Measurements from ENCODE around the gene SLC9A9.

SLC9A9 gene

GRCh38 chr3:143693506-143693905 is 154.8 kb downstream of the SLC9A9 start:
- DNase-seq (ENCODE audit: low read depth): no peak

GRCh38 chr3:143686638-143687197 is 161.6 kb downstream of the SLC9A9 start:
- no peak for DNase-seq (ENCODE audit: low read depth)

GRCh38 chr3:143685491-143685890 is 162.8 kb downstream of the SLC9A9 start:
- no peak for DNase-seq (ENCODE audit: low read depth)

- no peak for DNase-seq (ENCODE audit: low read depth)
These were observed 170.8 kb downstream of the SLC9A9 start for GRCh38 chr3:143677430-143677829.

- no peak for DNase-seq (ENCODE audit: low read depth)
These were observed 171.5 kb downstream of the SLC9A9 start for GRCh38 chr3:143676747-143677146.

- no peak for DNase-seq (ENCODE audit: low read depth)
These were observed 172.2 kb downstream of the SLC9A9 start for GRCh38 chr3:143676021-143676420.

GRCh38 chr3:143674100-143674968 is 173.9 kb downstream of the SLC9A9 start:
- DNase-seq (ENCODE audit: low read depth): peak; percentile 46

GRCh38 chr3:143672396-143673165 is 175.7 kb downstream of the SLC9A9 start:
- DNase-seq (ENCODE audit: low read depth): no peak

GRCh38 chr3:143671626-143672025 is 176.6 kb downstream of the SLC9A9 start:
- DNase-seq (ENCODE audit: low read depth): no peak

GRCh38 chr3:143668924-143669790 is 179.1 kb downstream of the SLC9A9 start:
- DNase-seq (ENCODE audit: low read depth): no peak

- no peak for DNase-seq (ENCODE audit: low read depth)
These were observed 179.9 kb downstream of the SLC9A9 start for GRCh38 chr3:143668385-143668784.

- no peak for DNase-seq (ENCODE audit: low read depth)
These were observed 186.6 kb downstream of the SLC9A9 start for GRCh38 chr3:143661677-143662076.

GRCh38 chr3:143658861-143659260 is 189.4 kb downstream of the SLC9A9 start:
- DNase-seq (ENCODE audit: low read depth): no peak

- DNase-seq (ENCODE audit: low read depth): no peak
These were observed 190.2 kb downstream of the SLC9A9 start for GRCh38 chr3:143658116-143658515.

GRCh38 chr3:143657391-143657790 is 190.9 kb downstream of the SLC9A9 start:
- no peak for DNase-seq (ENCODE audit: low read depth)

- no peak for DNase-seq (ENCODE audit: low read depth)
These were observed 193.4 kb downstream of the SLC9A9 start for GRCh38 chr3:143654906-143655305.

- DNase-seq (ENCODE audit: low read depth): no peak
These were observed 194.3 kb downstream of the SLC9A9 start for GRCh38 chr3:143653935-143654334.

GRCh38 chr3:143653493-143653892 is 194.8 kb downstream of the SLC9A9 start:
- DNase-seq (ENCODE audit: low read depth): no peak

- no peak for DNase-seq (ENCODE audit: low read depth)
These were observed 196.2 kb downstream of the SLC9A9 start for GRCh38 chr3:143652118-143652517.

- no peak for DNase-seq (ENCODE audit: low read depth)
These were observed 197.4 kb downstream of the SLC9A9 start for GRCh38 chr3:143650827-143651226.

- no peak for DNase-seq (ENCODE audit: low read depth)
These were observed 198.1 kb downstream of the SLC9A9 start for GRCh38 chr3:143650120-143650519.

GRCh38 chr3:143648708-143649107 is 199.6 kb downstream of the SLC9A9 start:
- DNase-seq (ENCODE audit: low read depth): no peak
